UCSD-AML1 (cell line): Measurements from ENCODE around the gene SPHK1.
A peak's percentile ranks its signal among the peaks of the same experiment; 100 is the strongest.

Source experiments
- DNase-seq: peaks from one replicate; lab custom pipeline; 2025; ENCODE audit not compliant: unreplicated experiment; lab: John Stamatoyannopoulos, UW

The SPHK1 gene

GRCh38 chr17:76360461-76360860, 23.9 kb upstream of the SPHK1 start:
- no peak for DNase-seq

DNA sequence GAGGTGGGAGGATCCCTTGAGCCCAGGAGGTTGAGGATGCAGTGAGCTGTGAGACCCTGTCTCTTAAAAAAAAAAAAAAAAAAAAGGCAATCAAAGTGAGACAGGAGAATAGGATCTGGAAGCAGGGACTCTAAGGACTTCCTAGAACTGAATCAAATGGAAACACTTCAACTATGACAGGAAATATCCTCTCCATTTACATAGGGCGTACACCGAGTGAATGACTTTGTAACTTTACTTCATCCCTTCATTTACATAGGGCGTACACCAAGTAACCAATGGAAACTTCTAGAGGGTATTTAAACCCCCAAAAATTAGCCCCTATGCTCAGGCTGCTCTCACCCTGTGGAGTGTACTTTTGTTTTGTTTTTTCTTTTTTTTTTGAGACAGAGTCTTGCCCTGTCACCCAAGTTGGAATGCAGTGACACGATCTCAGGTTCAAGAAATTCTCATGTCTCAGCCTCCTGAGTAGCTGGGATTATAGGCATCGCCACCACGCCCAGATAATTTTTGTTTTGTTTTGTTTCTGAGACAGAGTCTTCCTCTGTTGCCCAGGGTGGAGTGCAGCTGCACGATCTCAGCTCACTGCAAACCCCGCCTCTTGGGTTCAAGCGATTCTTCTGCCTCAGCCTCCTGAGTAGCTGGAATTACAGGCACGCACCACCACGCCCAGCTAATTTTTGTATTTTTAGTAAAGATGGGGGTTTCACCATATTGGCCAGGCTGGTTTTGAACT, 21.1 kb upstream of the SPHK1 start:
- no peak for DNase-seq

DNA sequence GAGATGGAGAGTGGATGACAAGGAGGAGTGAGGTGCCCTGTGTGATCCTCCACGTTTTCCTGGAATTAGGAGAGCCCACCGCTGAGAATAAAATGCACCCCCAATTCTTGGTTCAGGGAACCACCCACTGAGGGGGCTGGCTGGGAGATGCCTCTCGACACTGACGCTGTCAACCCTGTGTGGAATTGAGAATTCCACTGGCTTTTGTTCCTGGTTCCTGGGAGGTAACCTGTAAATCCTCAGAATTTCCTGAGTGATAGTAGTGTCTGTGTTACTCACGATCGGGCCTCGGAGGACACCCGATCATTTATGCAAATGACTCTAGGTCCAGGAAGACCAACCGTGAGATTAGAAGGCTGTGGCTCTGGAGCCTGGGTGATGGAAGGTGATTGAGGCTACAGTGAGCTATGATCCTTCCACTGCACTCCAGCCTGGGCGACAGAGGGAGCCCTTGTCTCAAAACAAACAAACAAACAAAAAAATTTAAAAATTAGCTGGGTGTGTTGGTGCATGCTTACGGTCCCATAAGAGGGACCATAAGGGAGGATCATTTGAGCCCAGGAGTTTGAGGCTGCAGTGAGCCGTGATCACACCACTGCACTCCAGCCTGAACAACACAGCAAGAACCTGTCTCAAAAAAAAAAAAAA, 19.0 kb upstream of the SPHK1 start:
- no peak for DNase-seq

GRCh38 chr17:76366247-76366646, 18.2 kb upstream of the SPHK1 start:
- DNase-seq, result no peak

GRCh38 chr17:76367642-76368041, 16.8 kb upstream of the SPHK1 start:
- DNase-seq, result no peak

DNA sequence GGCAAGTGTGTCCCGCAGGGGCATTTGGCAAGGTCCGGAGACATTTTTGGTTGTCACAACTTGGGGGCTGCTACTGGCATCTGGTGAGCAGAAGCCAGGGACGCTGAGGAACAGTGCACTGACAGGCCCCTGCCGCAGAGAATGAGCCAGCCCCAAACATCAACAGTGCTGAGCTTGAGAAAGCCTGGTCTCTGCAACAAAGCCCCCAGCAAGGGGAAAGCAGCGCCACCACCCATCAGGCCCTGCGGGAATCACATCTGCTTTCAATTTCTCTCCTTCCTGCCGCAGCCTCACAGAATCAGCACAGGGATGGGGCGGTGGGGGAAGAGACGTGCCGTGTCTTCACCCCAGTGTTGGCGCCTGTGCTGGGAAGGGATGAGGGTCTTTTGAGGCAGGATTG, 15.9 kb upstream of the SPHK1 start:
- DNase-seq, result no peak

DNA sequence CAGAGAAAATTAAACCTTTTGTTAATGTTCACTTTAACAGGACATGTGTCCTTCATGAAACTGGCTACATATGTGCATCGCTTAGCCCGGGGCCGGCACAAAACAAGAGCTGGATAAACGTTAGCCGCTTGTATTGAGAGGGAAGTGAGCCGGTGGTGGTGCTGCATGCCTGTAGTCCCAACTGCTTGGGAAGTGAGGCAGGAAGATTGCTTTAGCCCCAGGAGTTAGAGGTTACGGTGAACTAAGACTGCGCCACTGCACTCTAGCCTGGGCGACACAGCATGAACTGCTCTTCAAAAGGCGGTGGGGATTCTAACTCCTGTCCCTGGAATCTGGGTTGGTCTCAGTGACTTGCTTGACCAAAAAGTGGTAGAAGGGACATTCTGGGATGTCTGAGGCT, 15.0 kb upstream of the SPHK1 start:
- no peak for DNase-seq

DNA sequence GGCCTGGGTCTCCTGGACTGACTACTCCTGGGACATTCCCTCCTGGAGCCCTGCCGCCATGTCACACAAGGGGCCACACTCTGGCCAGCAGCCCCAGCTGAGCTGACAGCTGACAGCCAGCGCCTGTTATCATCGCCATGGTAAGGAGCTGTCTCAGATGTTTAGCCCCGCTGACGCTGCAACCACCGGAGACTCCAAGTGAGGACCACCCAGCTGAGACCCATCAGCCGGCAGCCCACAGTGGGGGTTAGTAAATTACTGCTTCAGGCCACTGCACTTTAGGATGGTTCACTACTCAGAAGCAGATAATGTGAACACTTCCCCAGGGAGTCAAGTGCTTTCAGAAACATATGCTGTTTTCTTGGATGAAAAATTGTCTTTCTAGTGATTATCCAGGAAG, 14.6 kb upstream of the SPHK1 start:
- no peak for DNase-seq

GRCh38 chr17:76370261-76370993, 14.0 kb upstream of the SPHK1 start:
- DNase-seq, result peak; percentile 28

DNA sequence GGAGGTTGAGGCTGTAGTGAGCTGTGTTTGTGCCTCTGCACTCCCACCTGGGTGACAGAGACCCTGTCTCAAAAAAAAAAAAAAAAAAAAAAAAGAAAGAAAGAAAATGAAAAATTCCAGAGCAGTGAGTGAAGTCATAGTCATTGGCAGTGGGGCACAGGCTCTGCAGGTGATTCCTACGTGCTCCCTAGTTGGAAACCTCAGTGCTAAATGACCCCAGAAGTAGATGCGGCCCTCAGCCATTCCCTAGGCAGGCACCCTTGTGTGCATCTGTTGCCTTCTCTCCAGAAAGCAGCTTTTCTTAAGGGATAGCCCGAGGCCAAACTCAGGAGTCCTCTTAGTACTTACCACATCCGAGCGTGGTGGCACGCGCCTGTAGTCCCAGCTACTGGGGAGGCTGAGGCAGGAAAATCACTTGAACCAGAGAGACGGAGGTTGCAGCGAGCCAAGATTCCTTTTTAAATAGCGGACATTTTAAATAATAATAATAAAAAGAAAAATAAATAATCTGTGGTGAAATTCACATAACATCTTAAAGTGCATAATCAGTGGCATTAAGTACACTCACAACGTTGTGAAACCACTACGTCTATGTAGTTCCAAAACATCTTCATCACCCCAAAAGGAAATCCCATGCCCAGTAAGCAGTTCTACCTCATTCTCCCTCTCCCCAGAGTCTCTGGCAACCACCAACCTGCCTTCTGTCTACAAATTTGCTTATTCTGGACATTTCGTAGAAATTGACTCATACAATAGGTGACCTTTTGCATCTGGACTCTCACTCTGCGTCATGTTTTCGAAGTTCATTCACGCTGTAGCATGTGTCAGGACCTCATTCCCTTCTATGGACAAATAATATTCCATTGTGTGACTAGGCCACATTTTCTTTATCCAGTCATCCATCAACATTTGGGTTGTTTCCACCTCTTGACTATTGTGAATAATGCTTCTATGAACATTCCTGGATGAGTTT, 12.5 kb upstream of the SPHK1 start:
- no peak for DNase-seq

GRCh38 chr17:76376318-76377133, 7.9 kb upstream of the SPHK1 start:
- no peak for DNase-seq

GRCh38 chr17:76378548-76379274, 5.7 kb upstream of the SPHK1 start:
- DNase-seq, result no peak

DNA sequence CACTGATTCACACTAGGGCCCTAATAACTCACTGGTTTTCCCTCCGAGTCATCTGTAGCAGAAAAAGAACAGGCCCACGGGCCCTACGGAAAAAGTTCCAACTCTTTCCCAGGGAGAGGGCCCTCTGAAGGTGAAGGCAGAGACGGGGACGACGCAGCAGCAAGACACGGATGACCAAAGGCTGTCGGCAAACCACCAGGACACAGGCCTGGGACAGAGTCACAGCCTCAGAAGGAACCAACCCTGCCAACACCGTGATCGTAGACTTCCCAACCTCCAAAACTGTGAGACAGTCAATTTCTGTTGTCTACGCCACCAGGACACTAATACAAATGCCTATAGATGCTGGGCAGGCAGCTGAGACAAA, 5.2 kb upstream of the SPHK1 start:
- no peak for DNase-seq

- no peak for DNase-seq
These were observed 4.6 kb upstream of the SPHK1 start for GRCh38 chr17:76379646-76380376.

- no peak for DNase-seq
These were observed 2.6 kb upstream of the SPHK1 start for GRCh38 chr17:76381633-76382350.

DNA sequence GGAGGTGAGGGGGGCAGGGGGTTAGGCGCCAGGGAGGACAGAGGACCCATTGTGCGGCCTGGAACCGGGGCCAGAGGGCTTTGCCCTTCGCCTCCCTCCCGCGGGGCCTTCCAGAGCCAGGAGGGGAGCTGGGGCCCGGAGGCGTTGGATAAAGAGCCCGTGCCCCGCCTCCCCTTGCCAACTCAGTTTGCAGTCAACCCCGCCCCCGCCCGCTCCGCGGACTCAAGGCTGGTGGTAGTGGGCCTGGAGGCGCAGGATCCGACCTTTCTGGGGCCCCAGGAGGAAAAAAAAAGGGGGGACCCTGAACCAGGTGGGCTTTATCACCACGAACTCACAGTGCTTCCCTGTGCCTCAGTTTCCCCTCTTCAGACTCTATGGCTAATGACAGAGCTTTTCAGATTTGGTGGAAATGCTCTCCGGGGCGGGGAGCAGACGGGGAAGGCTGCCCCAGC, 2.0 kb upstream of the SPHK1 start:
- no peak for DNase-seq

DNA sequence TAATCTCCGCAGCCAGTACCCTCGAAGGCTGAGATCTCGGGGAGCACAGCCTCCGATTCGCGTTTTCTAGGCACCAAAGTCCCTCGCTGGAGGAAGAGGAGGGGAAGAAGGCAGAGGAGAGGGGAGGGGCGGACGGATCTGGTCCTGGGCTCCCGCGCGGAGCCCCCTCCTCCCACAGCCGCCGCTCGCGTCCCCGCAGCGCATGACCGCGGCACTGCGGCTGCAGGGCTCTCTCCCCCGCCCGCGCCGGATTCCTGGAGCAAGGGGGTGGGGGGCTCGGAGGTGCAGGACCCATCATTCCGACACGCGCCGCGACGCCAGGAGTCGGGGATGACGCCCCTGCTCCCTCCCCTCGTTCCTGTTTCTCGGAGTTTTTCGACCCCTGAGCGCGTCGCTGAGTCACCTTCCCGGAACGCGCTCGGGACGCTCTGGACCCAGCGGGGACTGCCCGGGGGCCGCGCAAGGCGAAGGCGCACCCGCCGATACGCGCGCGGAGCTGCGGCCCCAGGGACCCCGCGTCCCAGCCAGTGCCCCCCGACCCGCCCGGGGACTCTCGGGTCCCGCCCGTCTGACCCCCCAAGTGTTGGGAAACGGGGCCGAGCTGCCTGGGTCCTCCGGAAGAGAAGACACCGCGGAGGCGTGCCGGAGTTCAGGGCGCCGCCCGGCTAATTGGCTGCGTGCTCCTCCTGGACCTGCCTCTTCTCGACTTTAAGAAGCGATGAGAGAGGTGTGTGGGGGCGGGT, 1.4 kb upstream of the SPHK1 start:
- peak; percentile 64 for DNase-seq
